GM18502 (cell line): Measurements from ENCODE around the gene APOBEC4.
"Not testable (repeated sequence)": the region's sequence is repeated elsewhere in the genome, so short reads cannot be mapped to it uniquely, and the experiment has no call there.

Source experiments
- ATAC-seq: cut with Tn5 transposase; IDR thresholded peaks from one replicate; pipeline ENCODE4 v1.9.1; 2021; ENCODE audit warnings: mild to moderate bottlenecking; ENCODE audit not compliant: unreplicated experiment, poor library complexity

APOBEC4 gene

DNA sequence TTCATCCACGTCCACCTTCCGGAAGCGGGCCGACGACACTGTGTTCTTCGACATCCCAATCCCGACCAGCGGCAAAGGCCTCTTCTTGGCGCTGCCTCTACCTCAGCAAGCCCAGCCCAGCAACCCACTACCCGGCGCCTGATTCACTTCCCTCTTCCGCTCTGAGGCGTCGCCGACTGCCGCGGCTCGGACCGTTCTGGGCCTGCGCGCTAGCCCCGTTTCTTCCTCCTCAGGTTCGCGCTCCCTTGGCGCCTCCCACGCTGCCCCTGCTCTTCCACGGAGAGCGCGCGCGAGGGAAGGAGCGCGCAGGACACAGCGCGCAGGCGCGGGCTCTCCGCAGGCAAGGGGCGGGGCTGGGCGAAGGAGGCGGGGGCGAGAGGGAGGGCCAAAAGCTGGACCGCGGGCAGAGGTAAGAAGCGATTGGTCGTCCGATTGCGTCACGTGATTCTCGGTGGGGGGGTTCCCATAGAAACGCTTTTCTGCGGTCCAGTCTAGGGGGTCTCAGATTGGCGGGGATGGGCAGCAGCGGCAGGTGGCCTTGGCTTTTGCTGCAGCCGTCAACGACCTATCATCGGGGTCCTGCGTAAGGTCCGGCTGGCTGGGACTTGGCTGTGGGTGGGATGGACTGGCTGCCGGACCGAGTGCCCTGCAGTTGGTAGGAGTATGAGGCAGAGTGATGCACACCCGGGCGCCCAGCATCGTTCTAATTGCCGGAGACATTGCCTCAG lies 17.3 kb downstream of the APOBEC4 start, which contains the start of gene ARPC5:
Gene ARPC5, minus strand, starts transcription at position 178 of the 728 bp plus-strand sequence. Its CDS starts 124 bp downstream, at position 54.
- peak; percentile 82 for ATAC-seq

GRCh38 chr1:183635099-183635605 lies 18.0 kb downstream of the APOBEC4 start:
- peak; percentile 19 for ATAC-seq

- no peak for ATAC-seq
These were observed 18.6 kb downstream of the APOBEC4 start for GRCh38 chr1:183634429-183635065.

- peak; percentile 47 for ATAC-seq
These were observed 19.3 kb downstream of the APOBEC4 start for GRCh38 chr1:183633676-183634343.

GRCh38 chr1:183632964-183633363 lies 20.2 kb downstream of the APOBEC4 start:
- ATAC-seq: no peak

DNA sequence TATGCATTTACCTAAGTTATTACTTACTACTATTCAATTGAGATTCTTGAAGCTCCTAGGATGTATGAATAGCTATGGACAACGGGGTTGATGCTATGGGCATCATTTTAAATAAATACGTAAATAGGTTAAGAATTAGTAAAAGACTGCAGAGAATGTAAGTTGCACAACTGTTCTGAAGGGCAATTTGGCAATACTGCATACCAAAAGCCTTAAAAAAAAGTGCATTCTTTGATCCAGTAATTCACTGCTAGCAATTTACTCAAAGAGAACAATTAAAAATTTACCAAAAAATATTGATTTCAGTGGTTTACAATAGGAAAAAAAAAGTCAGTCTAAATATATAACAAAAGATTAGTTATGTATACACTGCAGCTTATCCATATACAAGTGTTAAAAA lies 21.0 kb downstream of the APOBEC4 start:
- no peak for ATAC-seq

DNA sequence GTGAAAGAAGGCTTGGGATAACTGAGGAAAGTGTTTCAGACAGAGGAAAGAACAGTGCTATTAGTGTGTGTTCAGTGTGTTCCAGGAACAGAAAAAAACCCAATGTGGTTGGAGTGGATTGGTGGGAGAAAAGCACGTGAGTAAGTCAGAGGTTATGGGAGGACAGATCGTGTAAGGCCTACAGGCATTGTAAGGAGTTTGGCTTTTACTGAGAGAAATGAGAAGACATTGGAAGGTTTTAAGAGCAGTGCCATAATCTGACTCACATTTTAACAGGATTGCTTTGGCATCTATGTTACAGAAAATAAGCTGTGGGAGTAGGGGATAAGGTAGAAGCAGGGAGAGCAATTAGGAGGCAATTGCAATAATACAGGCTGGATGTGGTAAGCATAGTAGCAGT lies 22.4 kb downstream of the APOBEC4 start:
- no peak for ATAC-seq

- ATAC-seq: no peak
These were observed 24.6 kb downstream of the APOBEC4 start for GRCh38 chr1:183628537-183628936.

- ATAC-seq: not testable (repeated sequence)
These were observed 26.9 kb downstream of the APOBEC4 start for GRCh38 chr1:183626236-183626635.

DNA sequence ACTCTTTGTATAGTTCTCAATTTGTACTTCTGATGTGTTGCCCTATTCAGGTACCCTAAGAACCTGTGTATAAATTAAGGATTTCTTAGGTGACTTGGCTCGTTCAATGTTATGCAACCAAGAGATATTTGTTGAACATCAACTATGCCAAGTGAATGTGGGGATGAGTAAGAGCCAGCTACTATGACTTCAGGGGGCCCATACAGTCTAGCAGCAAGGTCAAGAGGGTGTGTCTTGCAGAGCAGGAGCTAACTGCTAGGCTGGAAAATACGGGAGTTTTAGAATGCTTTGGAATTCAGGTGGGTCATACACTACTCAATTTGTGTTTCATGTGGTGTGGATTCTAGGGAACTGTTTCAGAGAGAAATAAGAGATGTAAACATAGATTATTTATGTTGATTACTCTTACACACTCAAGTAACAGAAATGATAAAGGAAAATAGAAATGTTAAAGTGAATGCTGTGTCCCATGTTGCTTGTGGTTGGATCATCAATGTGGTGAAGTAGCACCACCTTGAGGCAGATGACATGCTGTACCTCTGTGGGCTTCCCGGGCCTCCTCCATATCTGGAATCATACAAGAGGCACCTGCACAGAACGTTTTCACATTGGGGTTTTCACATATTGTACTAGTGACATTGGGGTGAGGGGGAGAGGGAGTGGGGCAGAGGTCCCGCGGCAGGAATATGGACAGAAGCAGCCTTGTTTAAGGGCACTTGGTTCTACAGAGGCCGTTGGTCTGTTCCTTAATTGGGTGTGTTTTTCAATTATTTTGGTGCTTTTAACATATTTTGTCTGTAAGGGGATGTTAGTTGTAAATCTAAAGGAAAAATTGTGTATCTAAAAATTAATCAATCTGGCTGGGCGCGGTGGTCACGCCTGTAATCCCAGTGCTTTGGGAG lies 30.0 kb downstream of the APOBEC4 start:
- peak; percentile 80 for ATAC-seq

DNA sequence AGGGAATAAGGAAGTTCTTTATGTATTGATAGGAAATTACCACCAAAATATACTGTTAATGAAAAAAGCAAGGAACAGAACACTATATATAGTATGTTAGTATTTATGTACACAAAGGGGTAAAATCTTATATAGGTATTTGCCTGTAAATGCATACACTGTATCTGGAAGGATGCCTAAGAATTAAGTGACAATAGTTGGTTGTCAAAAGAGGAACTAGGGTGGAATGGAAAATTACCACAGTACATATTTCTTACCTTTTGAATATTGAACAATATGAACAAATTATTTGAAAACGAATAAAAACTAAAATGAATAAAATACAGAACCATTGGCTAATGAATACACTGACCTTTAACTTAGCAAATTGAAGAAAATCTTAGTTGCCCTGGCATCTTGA lies 31.1 kb downstream of the APOBEC4 start:
- no peak for ATAC-seq

- ATAC-seq: no peak
These were observed 32.8 kb downstream of the APOBEC4 start for GRCh38 chr1:183620311-183620710.

GRCh38 chr1:183619781-183620180 lies 33.3 kb downstream of the APOBEC4 start:
- no peak for ATAC-seq

DNA sequence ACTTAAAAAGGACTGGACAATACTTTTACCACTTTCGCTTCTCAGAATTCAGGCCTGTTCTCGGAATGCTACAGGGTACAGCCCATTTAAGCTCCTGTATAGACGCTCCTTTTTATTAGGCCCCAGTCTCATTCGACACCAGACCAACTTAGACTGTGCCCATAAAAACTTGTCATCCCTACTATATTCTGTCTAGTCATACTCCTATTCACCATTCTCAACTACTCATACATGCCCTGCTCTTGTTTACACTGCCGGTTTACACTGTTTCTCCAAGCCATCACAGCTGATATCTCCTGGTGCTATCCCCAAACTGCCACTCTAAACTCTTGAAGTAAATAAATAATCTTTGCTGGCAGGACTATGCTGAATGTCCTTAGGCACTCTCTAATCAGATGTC lies 34.9 kb downstream of the APOBEC4 start:
- not testable (repeated sequence) for ATAC-seq

DNA sequence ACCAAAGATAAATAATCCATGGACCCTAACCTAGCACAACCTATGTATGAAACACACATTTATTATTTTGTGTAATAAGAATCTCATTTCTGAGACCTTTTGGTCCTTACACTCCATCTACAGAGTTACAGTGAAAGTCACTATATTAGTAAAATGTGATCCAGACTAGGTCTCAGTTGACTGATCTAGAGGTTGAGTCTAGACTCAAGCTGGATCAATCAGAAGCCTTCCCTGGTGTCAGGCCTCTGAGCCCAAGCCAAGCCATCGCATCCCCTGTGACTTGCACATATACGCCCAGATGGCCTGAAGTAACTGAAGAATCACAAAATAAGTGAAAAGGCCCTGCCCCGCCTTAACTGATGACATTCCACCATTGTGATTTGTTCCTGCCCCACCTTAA lies 40.1 kb downstream of the APOBEC4 start:
- ATAC-seq: not testable (repeated sequence)

DNA sequence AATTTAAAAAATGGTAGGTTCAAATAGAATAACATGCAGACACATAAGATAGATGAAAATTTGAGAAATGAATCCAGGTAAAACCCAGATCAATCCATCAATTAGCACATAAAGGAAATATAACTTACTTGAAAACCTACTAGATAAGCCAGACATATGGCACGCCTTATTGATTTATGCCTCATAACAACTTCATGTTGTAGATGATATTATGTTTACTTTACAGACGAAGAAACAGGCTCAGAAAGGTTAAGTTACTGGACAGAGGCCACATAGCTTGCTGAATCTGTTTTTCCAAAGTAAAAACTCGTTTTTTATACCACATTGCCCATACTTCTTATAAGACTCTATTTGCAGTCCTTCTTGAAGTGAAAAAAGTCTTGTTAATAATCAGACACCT lies 40.7 kb downstream of the APOBEC4 start:
- ATAC-seq: no peak

- no peak for ATAC-seq
These were observed 42.1 kb downstream of the APOBEC4 start for GRCh38 chr1:183611021-183611420.

GRCh38 chr1:183609759-183610452 lies 43.2 kb downstream of the APOBEC4 start:
- no peak for ATAC-seq

- peak; percentile 74 for ATAC-seq
These were observed 43.8 kb downstream of the APOBEC4 start for GRCh38 chr1:183609313-183609712.
